GM21526 (cell line): ENCODE measurements around the gene EXD3.
"Not testable (repeated sequence)": the region's sequence is repeated elsewhere in the genome, so short reads cannot be mapped to it uniquely, and the experiment has no call there.

Source experiments
- ATAC-seq: cut with Tn5 transposase; IDR thresholded peaks from one replicate; pipeline ENCODE4 v1.9.1; 2021; ENCODE audit warnings: moderate library complexity; ENCODE audit not compliant: unreplicated experiment, low FRiP score

EXD3 gene

GRCh38 chr9:137382444-137383080 lies 40.4 kb downstream of the EXD3 start:
- ATAC-seq, result no peak

GRCh38 chr9:137381501-137382443 lies 41.2 kb downstream of the EXD3 start:
- no peak for ATAC-seq

GRCh38 chr9:137380606-137381005 lies 42.4 kb downstream of the EXD3 start:
- no peak for ATAC-seq

GRCh38 chr9:137380171-137380570 lies 42.8 kb downstream of the EXD3 start:
- no peak for ATAC-seq

- no peak for ATAC-seq
These were observed 43.2 kb downstream of the EXD3 start for GRCh38 chr9:137379761-137380161.

GRCh38 chr9:137378688-137379410 lies 44.1 kb downstream of the EXD3 start:
- not testable (repeated sequence) for ATAC-seq

GRCh38 chr9:137376386-137376785 lies 46.6 kb downstream of the EXD3 start:
- no peak for ATAC-seq

- no peak for ATAC-seq
These were observed 47.5 kb downstream of the EXD3 start for GRCh38 chr9:137375321-137376058.

- no peak for ATAC-seq
These were observed 48.7 kb downstream of the EXD3 start for GRCh38 chr9:137374131-137374845.

GRCh38 chr9:137373611-137373980 lies 49.4 kb downstream of the EXD3 start:
- no peak for ATAC-seq

GRCh38 chr9:137372693-137373610 lies 50.0 kb downstream of the EXD3 start:
- no peak for ATAC-seq

GRCh38 chr9:137371946-137372651 lies 50.9 kb downstream of the EXD3 start:
- ATAC-seq, result no peak

GRCh38 chr9:137371521-137371941 lies 51.4 kb downstream of the EXD3 start:
- ATAC-seq, result no peak

GRCh38 chr9:137370865-137371520 lies 52.0 kb downstream of the EXD3 start:
- no peak for ATAC-seq

- ATAC-seq, result no peak
These were observed 52.8 kb downstream of the EXD3 start for GRCh38 chr9:137369911-137370764.

GRCh38 chr9:137369061-137369787 lies 53.7 kb downstream of the EXD3 start:
- ATAC-seq, result no peak
